H1 (cell line): ENCODE results near the gene RPS19. TPM values are rescaled to one million over a fixed set of nuclear protein-coding genes. Genes with fewer than 3 reads are reported as not detected.

Experiments used
- RFX5 ChIP-seq: IDR thresholded peaks from 2 replicates; pipeline ENCODE4 v1.6.1; 2011; ENCODE audit warnings: low read depth, low read length, improper control_type of control experiment, borderline replicate concordance
- SP1 ChIP-seq: IDR thresholded peaks from 2 replicates; pipeline ENCODE4 v1.6.1; 2011; ENCODE audit warnings: low read depth, low read length
- YY1 ChIP-seq: IDR thresholded peaks from 2 replicates; pipeline ENCODE4 v1.6.1; 2011; ENCODE audit warnings: low read depth, mild to moderate bottlenecking, low read length
- polyA plus RNA-seq, 7 experiments: library from polyadenylated mRNA; depleted of rRNA in 3 of 7; stranded (reverse) in 5 of 7; unstranded in 2 of 7; fragments of >200 nt in 5 of 7; fragments of 200-250 nt in 2 of 7; gene quantifications; 1 replicate in 5 of 7; 2 replicates in 1 of 7; 4 replicates in 1 of 7; pipeline versions ENCODE4 v1.2.1 to v1.2.3, GENCODE V29; 2011 to 2013; ENCODE audit warnings: missing spikeins in 2 of 7, mixed read lengths in 2 of 7
- total RNA-seq: library from RNA; stranded (reverse); fragmentation: NEBNext Ultra II Directional; extraction: Animal tissue kit (Norgen Biotek cat#: 25700); gene quantifications from 2 replicates; pipeline ENCODE4 v1.2.1, GENCODE V29; 2021

Gene RPS19
- total and polyA plus RNA-seq, 2 of the 8 experiments (the other 6 are each of a cell fraction or from before 2014, with no cell fraction given): 2,817 to 5,751 TPM

- TF ChIP-seq RFX5 (no peak), SP1 (no peak), YY1 (no peak)
- TF ChIP-seq, all 59 proteins: peak for 0
Observed at GRCh38 chr19:41904118-41904870, 44.2 kb downstream of the RPS19 start (continued).
